MG63 (cell line): ENCODE results near the gene SLC38A3. TPM values are rescaled to one million over a fixed set of nuclear protein-coding genes. Genes with fewer than 3 reads are reported as not detected.

Experiments
- DNase-seq: peaks from one replicate; pipeline ENCODE4 v3.0.0-alpha.2; 2020
- H3K27me3 ChIP-seq: fragments of 250-450 bp; sonication (Bioruptor Pico); 2 replicates; pipeline ENCODE4 v1.5.1; 2020; ENCODE audit warnings: mild to moderate bottlenecking, moderate library complexity
- H3K36me3 ChIP-seq: fragments of 250-450 bp; sonication (Bioruptor Pico); 2 replicates; pipeline ENCODE4 v1.5.1; 2020; ENCODE audit warnings: mild to moderate bottlenecking, moderate library complexity
- H3K4me3 ChIP-seq: fragments of 250-450 bp; sonication (Bioruptor Pico); 2 replicates; pipeline ENCODE4 v1.5.1; 2020; ENCODE audit warnings: mild to moderate bottlenecking, moderate library complexity
- H3K9me3 ChIP-seq: fragments of 250-450 bp; sonication (Bioruptor Pico); 2 replicates; pipeline ENCODE4 v1.5.1; 2020; ENCODE audit warnings: mild to moderate bottlenecking, moderate library complexity
- total RNA-seq: library from RNA; depleted of rRNA; stranded (reverse); fragments of >200 nt; shearing (Covaris generic); gene quantifications from 2 replicates; pipeline ENCODE4 v1.2.3, GENCODE V29; 2014; ENCODE audit warnings: low replicate concordance; rRNA removed

The SLC38A3 gene
- total RNA-seq, 1 experiment from 2014 or later = not detected

GRCh38 chr3:50269977-50270413, 64.9 kb downstream of the SLC38A3 start:
- Histone ChIP-seq H3K9me3 (no peaks in the 10 kb centered on the region), H3K36me3 (no peaks in the 10 kb centered on the region), H3K4me3 (peak overlapping the region; percentile 36; the same call in 1 of the 2 replicates), H3K27me3 (no peaks in the 10 kb centered on the region)
- DNase-seq = peak; percentile 80

GRCh38 chr3:50270422-50271224, 65.6 kb downstream of the SLC38A3 start:
- Histone ChIP-seq H3K27me3 (no peaks in the 10 kb centered on the region), H3K4me3 (peak overlapping the region; percentile 36; the same call in 1 of the 2 replicates), H3K9me3 (no peaks in the 10 kb centered on the region), H3K36me3 (no peaks in the 10 kb centered on the region)
- DNase-seq = no peak

Other genes with a start within 250 kb of the SLC38A3 start
- 31.2 and 53.4 TPM in 2 replicates for gene RBM5, start 116.4 kb upstream of the SLC38A3 start, total RNA-seq
- gene SEMA3F, start 49.9 kb upstream of the SLC38A3 start, total RNA-seq = 11.7 and 22.9 TPM in 2 replicates
- gene GNAT1, start 13.7 kb upstream of the SLC38A3 start, total RNA-seq = not detected in 2 replicates
- 73.9 and 114 TPM in 2 replicates for gene GNAI2, start 30.9 kb downstream of the SLC38A3 start, total RNA-seq
- 9.7 and 13.4 TPM in 2 replicates for gene SEMA3B, start 63.9 kb downstream of the SLC38A3 start, total RNA-seq
- gene LSMEM2, start 73.8 kb downstream of the SLC38A3 start, total RNA-seq = not detected in 2 replicates
- 87.8 and 101 TPM in 2 replicates for gene IFRD2, start 87.2 kb downstream of the SLC38A3 start, total RNA-seq
- gene HYAL3, start 94.1 kb downstream of the SLC38A3 start, total RNA-seq = 3.0 and 8.0 TPM in 2 replicates
- 1.1 and 6.4 TPM in 2 replicates for gene NAA80, start 94.1 kb downstream of the SLC38A3 start, total RNA-seq
- 1.4 TPM in 1 of 2 replicates, not detected in the other for gene HYAL1, start 98.3 kb downstream of the SLC38A3 start, total RNA-seq
- 15.5 and 30.7 TPM in 2 replicates for gene HYAL2, start 117.5 kb downstream of the SLC38A3 start, total RNA-seq
- 8.0 and 13.5 TPM in 2 replicates for gene TUSC2, start 123.0 kb downstream of the SLC38A3 start, total RNA-seq
- gene RASSF1, start 135.6 kb downstream of the SLC38A3 start, total RNA-seq = 17.5 and 42.0 TPM in 2 replicates
- gene ZMYND10, start 140.5 kb downstream of the SLC38A3 start, total RNA-seq = 0.43 TPM in 1 of 2 replicates, not detected in the other
- gene NPRL2, start 145.5 kb downstream of the SLC38A3 start, total RNA-seq = 14.3 and 16.0 TPM in 2 replicates
- 21.9 and 35.5 TPM in 2 replicates for gene CYB561D2, start 145.6 kb downstream of the SLC38A3 start, total RNA-seq
- 18.7 and 24.1 TPM in 2 replicates for gene TMEM115, start 154.2 kb downstream of the SLC38A3 start, total RNA-seq